Adrenal gland (tissue), 5 donors: Measurements from ENCODE around the gene PTGES2.
"Not testable (repeated sequence)": the region's sequence is repeated elsewhere in the genome, so short reads cannot be mapped to it uniquely, and the experiment has no call there.

Source experiments
- CTCF ChIP-seq, 6 experiments: fragments of 450-650 bp in 4 of 6; fragments of 200-600 bp in 2 of 6; sonication (generic) in 1 of 6; IDR thresholded peaks; 1 replicate in 5 of 6; 2 replicates in 1 of 6; pipeline versions ENCODE4 v1.5.1 to v1.8.0; 2016 to 2021; ENCODE audit warnings: antibody characterized with exemption in 6 of 6, mild to moderate bottlenecking in 2 of 6, moderate library complexity in 1 of 6
- POLR2A ChIP-seq, 2 donors: fragments of 450-650 bp; IDR thresholded peaks; one replicate each; pipeline ENCODE4 v1.6.1; 2017; ENCODE audit warnings: antibody characterized with exemption in 2 of 2, mild to moderate bottlenecking in 2 of 2, moderate library complexity in 1 of 2
- donor health status: DM: no; HTN: no; CAD: no.

GRCh38 chr9:128132139-128132538 lies 4.6 kb upstream of the PTGES2 start:
- TF ChIP-seq CTCF, POLR2A (IDR thresholded peaks at IDR 0.05): not testable (repeated sequence)
